Osteocyte (in vitro differentiated cells): ENCODE measurements around the gene ANKMY2. TPM values are rescaled to one million over a fixed set of nuclear protein-coding genes. Genes with fewer than 3 reads are reported as not detected.
"Not testable (repeated sequence)": the region's sequence is repeated elsewhere in the genome, so short reads cannot be mapped to it uniquely, and the experiment has no call there.

Source experiments
- DNase-seq: peaks from one replicate; pipeline ENCODE4 v3.0.0; 2021; ENCODE audit warnings: mixed read lengths; ENCODE audit not compliant: unreplicated experiment; ENCODE audit errors: extremely low spot score
- H3K27ac Mint-ChIP-seq: one replicate; pipeline ENCODE4 v1.8.0; 2021; ENCODE audit warnings: mild to moderate bottlenecking, mixed read lengths; ENCODE audit not compliant: unreplicated experiment
- H3K27me3 Mint-ChIP-seq: one replicate; pipeline ENCODE4 v1.8.0; 2021; ENCODE audit warnings: mixed read lengths; ENCODE audit not compliant: unreplicated experiment
- H3K36me3 Mint-ChIP-seq: one replicate; pipeline ENCODE4 v1.8.0; 2021; ENCODE audit warnings: mixed read lengths; ENCODE audit not compliant: unreplicated experiment
- H3K4me1 Mint-ChIP-seq: one replicate; pipeline ENCODE4 v1.8.0; 2021; ENCODE audit warnings: mixed read lengths; ENCODE audit not compliant: unreplicated experiment
- H3K4me3 Mint-ChIP-seq: one replicate; pipeline ENCODE4 v1.8.0; 2021; ENCODE audit warnings: mild to moderate bottlenecking, moderate library complexity, mixed read lengths; ENCODE audit not compliant: unreplicated experiment
- H3K9me3 Mint-ChIP-seq: one replicate; pipeline ENCODE4 v1.8.0; 2021; ENCODE audit warnings: mixed read lengths; ENCODE audit not compliant: unreplicated experiment
- CTCF ChIP-seq: fragments of 200-600 bp; sonication (generic); IDR thresholded peaks from 2 replicates; pipeline ENCODE4 v1.5.0; 2021; ENCODE audit warnings: antibody characterized with exemption, mild to moderate bottlenecking, moderate library complexity
- total RNA-seq: library from RNA; stranded (reverse); gene quantifications from 2 replicates; pipeline ENCODE4 v1.2.1, GENCODE V29; 2021

ANKMY2 gene
- total RNA-seq, 1 donor from 2014 or later: 16.9 TPM

- peaks cover 11% of the 10 kb centered on the region for H3K4me1 Mint-ChIP-seq
- H3K36me3 Mint-ChIP-seq: peaks cover 35% of the 10 kb centered on the region
- no peaks in the 10 kb centered on the region for H3K27me3 Mint-ChIP-seq
- H3K9me3 Mint-ChIP-seq: no peaks in the 10 kb centered on the region
- DNase-seq: no peak
- no peak overlapping the region for H3K27ac Mint-ChIP-seq
- H3K4me3 Mint-ChIP-seq: no peak overlapping the region
- no peak for TF ChIP-seq CTCF
Observed at GRCh38 chr7:16599860-16600259, 45.7 kb downstream of the ANKMY2 start.

- no peak for TF ChIP-seq CTCF
- DNase-seq: no peak
- Mint-ChIP-seq H3K4me1 (peaks cover 17% of the 10 kb centered on the region), H3K36me3 (peaks cover 22% of the 10 kb centered on the region), H3K27me3 (no peaks in the 10 kb centered on the region), H3K9me3 (no peaks in the 10 kb centered on the region), H3K4me3 (no peak overlapping the region), H3K27ac (no peak overlapping the region)
Observed at GRCh38 chr7:16598015-16598414, 47.5 kb downstream of the ANKMY2 start.

GRCh38 chr7:16595596-16595995 lies 50.0 kb downstream of the ANKMY2 start:
- H3K4me1 Mint-ChIP-seq: peaks cover 17% of the 10 kb centered on the region
- not testable (repeated sequence) for H3K4me3 Mint-ChIP-seq, H3K27me3 Mint-ChIP-seq, H3K9me3 Mint-ChIP-seq, DNase-seq, H3K36me3 Mint-ChIP-seq, H3K27ac Mint-ChIP-seq

DNA sequence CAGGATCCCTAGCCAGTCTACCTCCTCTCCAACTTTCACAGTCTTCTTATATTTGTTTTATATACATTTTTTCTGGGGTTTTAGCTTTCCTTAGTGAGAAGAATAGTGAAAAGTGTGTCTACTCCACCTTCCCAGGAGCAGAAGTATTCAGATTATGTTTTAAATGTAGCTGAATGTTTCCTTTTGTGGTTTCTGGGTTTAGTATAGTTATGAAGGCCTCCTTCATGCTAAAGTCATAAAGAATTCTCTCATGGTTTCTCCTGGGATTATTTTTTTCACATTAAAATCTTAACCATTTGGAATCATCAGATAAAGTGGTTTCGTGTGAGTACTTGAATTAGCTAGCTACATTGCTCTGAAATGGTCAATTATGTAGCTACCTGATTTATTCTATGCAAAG lies 50.9 kb downstream of the ANKMY2 start:
- Mint-ChIP-seq H3K27me3 (no peaks in the 10 kb centered on the region), H3K9me3 (no peaks in the 10 kb centered on the region), H3K36me3 (peaks cover 1% of the 10 kb centered on the region), H3K4me3 (no peak overlapping the region), H3K27ac (peak overlapping the region; percentile 62), H3K4me1 (peaks cover 17% of the 10 kb centered on the region)
- no peak for TF ChIP-seq CTCF
- DNase-seq: no peak

- no peak for DNase-seq
- Mint-ChIP-seq H3K4me3 (no peak overlapping the region), H3K36me3 (no peaks in the 10 kb centered on the region), H3K27me3 (no peaks in the 10 kb centered on the region), H3K9me3 (no peaks in the 10 kb centered on the region), H3K4me1 (peaks cover 17% of the 10 kb centered on the region), H3K27ac (no peak overlapping the region)
- TF ChIP-seq CTCF: no peak
Observed at GRCh38 chr7:16594061-16594460, 51.5 kb downstream of the ANKMY2 start.

GRCh38 chr7:16592395-16592794 lies 53.2 kb downstream of the ANKMY2 start:
- no peak for TF ChIP-seq CTCF
- Mint-ChIP-seq H3K4me3 (no peak overlapping the region), H3K36me3 (no peaks in the 10 kb centered on the region), H3K27ac (no peak overlapping the region), H3K9me3 (no peaks in the 10 kb centered on the region), H3K27me3 (no peaks in the 10 kb centered on the region), H3K4me1 (peaks cover 17% of the 10 kb centered on the region)
- DNase-seq: no peak
